Measurements from ENCODE around the gene NT5E. TPM values are rescaled to one million over a fixed set of nuclear protein-coding genes. Genes with fewer than 3 reads are reported as not detected.

Gene NT5E
- total RNA-seq, 1 experiment from 2014 or later: 0.52 TPM

DNA sequence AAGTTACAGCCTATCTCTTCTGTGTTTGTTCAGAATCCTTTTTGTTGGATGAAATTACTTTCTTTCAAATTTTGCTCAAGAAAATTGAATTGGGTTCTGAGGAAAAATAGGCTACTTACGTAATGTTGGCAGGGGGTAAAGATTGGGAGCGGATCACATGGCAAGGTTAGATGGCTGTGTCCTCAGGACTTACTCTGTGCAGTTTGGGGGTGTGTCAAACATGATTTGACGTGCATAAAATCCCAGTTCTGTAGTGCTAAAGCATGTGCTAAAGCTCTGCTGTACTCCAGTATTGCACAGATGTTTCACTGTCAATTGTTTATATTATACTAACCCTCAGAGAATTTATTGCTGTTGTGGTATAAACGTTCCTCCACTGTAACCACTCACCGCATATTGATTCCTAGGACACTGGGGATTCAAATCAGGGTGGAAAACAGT lies 2.6 kb downstream of the NT5E start:
- Mint-ChIP-seq H3K27me3 (ENCODE audit: low read depth) (peaks cover 65% of the 10 kb centered on the region), H3K9me3 (no peaks in the 10 kb centered on the region; a peak in 3 of 5 replicates), H3K4me1 (peaks cover 9 to 12% of the 10 kb centered on the region in 2 experiments), H3K27ac (no peak overlapping the region), H3K36me3 (ENCODE audit: insufficient read depth in 1 of 3, low read depth in 3 of 3) (no peaks in the 10 kb centered on the region), H3K4me3 (no peak overlapping the region)
- no peak for DNase-seq
- TF ChIP-seq, protein P1, sequence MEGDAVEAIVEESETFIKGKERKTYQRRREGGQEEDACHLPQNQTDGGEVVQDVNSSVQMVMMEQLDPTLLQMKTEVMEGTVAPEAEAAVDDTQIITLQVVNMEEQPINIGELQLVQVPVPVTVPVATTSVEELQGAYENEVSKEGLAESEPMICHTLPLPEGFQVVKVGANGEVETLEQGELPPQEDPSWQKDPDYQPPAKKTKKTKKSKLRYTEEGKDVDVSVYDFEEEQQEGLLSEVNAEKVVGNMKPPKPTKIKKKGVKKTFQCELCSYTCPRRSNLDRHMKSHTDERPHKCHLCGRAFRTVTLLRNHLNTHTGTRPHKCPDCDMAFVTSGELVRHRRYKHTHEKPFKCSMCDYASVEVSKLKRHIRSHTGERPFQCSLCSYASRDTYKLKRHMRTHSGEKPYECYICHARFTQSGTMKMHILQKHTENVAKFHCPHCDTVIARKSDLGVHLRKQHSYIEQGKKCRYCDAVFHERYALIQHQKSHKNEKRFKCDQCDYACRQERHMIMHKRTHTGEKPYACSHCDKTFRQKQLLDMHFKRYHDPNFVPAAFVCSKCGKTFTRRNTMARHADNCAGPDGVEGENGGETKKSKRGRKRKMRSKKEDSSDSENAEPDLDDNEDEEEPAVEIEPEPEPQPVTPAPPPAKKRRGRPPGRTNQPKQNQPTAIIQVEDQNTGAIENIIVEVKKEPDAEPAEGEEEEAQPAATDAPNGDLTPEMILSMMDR (conservative IDR thresholded peaks at IDR 0.05): no peak
- H3K4me1 ChIP-seq (ENCODE audit: insufficient read depth, low read length): no peaks in the 10 kb centered on the region
- H3K79me2 ChIP-seq (ENCODE audit: insufficient read depth, low read length): no peaks in the 10 kb centered on the region
- H3K14ac ChIP-seq (ENCODE audit: insufficient read depth, low read length): no peak overlapping the region
- H3K4ac ChIP-seq (ENCODE audit: low read depth, low read length): no peak overlapping the region
- H4K20me1 ChIP-seq (ENCODE audit: control insufficient read depth, insufficient read depth, insufficient read length): no peaks in the 10 kb centered on the region
- no peak overlapping the region for H2BK15ac ChIP-seq (ENCODE audit: low read depth, low read length)
- H3K79me1 ChIP-seq (ENCODE audit: insufficient read depth, low read depth, low read length, poor library complexity, severe bottlenecking): no peaks in the 10 kb centered on the region
- H3K27ac ChIP-seq (ENCODE audit: insufficient read length, low read depth, low read length): no peak overlapping the region
- H3K23me2 ChIP-seq (ENCODE audit: insufficient read length, low read depth, low read length, poor library complexity, severe bottlenecking): peaks cover 14% of the 10 kb centered on the region
- H2BK120ac ChIP-seq (ENCODE audit: low read depth, low read length, poor library complexity, severe bottlenecking): no peak overlapping the region
- no peak overlapping the region for H4K8ac ChIP-seq (replicated peaks; ENCODE audit: insufficient read length, low read depth, low read length)
- no peak overlapping the region for H2AK5ac ChIP-seq (ENCODE audit: insufficient read length, low read length)
- no peak overlapping the region for H3K23ac ChIP-seq (ENCODE audit: insufficient read length, low read depth, low read length)
- no peaks in the 10 kb centered on the region for H3K9me3 ChIP-seq (ENCODE audit: control insufficient read depth, low read depth, low read length)
- no peak overlapping the region for H3K18ac ChIP-seq (ENCODE audit: insufficient read length, low read depth, low read length)
- H3K56ac ChIP-seq (ENCODE audit: insufficient read length, low read depth, low read length): no peak overlapping the region
- H4K91ac ChIP-seq (ENCODE audit: insufficient read length, low read depth, low read length): no peak overlapping the region
- no peak overlapping the region for H3K4me2 ChIP-seq (ENCODE audit: insufficient read depth, insufficient read length, low read length)
- H3K9ac ChIP-seq (ENCODE audit: extremely low read depth, insufficient read length, low read length): no peak overlapping the region
- no peak overlapping the region for H2BK20ac ChIP-seq (ENCODE audit: low read depth, low read length, poor library complexity, severe bottlenecking)
- H2AFZ ChIP-seq (ENCODE audit: low read length): no peak overlapping the region
- H2BK12ac ChIP-seq (ENCODE audit: insufficient read length, low read depth, low read length): no peak overlapping the region
- peaks cover 24% of the 10 kb centered on the region for H3K27me3 ChIP-seq (ENCODE audit: insufficient read depth, low read length)
- H3T11ph ChIP-seq (ENCODE audit: low read length): no peak overlapping the region
- WGBS (ENCODE audit: extremely low coverage, insufficient read length, low lambda C conversion rate): no CpG with 5 or more reads among the region's 5 CpGs
- H4K5ac ChIP-seq (ENCODE audit: insufficient read length, low read depth, low read length): no peak overlapping the region
- no peak overlapping the region for H2BK5ac ChIP-seq (ENCODE audit: insufficient read length, low read length)
